IPS DF 19.7 (cell line): Measurements from ENCODE around the gene AGBL4.

Experiments
- DNase-seq: peaks from one replicate; pipeline ENCODE4 v3.0.0-alpha.2; 2013; ENCODE audit warnings: low read depth, low spot score

Gene AGBL4

DNA sequence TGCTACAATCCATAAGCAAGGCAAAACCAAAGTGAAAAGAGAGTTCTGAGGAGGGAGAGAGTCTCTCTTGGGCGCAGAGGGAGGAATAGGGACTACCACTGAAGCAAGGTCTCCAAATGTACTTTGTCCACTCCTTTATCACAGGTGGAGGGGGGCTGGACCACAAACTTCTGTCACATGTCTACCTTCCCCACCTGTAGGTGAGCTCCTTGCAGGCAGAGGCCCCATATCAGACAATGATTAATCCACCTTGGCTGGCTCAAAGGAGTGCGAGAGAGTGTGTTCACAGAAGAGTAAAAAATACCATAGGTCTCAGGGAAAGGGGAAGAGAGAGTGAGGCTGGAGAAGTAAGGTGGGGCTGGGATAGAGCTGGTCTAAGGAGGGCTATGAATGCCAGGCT lies 1251.5 kb downstream of the AGBL4 start:
- DNase-seq, result no peak

DNA sequence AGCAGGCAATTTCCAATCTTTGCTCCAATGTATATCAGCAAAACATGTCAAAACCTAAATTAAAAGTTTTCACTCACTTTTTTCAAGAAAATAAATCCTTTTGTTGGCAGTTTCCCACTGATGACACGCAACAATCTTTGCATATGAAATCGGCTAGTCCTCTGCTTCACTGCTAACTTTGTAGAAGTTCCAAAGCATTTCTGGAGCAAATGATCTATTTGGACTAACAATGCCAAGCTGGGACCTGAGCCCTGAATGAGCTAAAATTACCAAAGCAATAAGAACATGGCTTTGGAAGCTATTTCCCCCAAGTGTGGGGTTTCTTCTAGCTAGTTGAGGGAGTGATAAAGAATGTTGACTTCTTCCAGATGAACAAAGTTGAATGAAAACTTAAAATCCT lies 1252.2 kb downstream of the AGBL4 start:
- no peak for DNase-seq

DNA sequence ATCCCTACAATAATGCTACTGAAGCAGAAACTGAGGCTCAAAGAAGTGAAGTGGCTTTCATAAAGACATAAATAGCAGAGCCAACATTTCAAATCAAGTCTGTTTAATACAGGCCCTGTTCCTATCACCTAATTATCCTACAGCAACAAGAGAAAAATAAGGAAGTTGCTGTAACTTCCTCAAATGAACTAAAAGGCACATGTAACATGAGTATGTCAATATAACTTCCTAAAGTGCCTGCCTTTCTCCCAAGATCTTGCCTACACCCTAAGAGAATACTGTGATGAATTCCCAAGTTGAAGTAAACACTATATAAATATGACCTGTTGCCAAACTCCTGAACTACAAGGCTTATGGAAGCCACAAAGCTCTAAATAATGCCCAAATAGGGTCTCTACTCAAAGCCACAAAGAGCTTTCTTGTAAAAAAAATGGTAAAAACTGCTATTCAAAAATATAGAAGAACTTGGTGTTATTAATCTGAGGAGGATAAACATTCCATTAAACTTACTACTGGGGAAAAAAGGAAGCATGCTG lies 1255.7 kb downstream of the AGBL4 start:
- DNase-seq, result no peak

DNA sequence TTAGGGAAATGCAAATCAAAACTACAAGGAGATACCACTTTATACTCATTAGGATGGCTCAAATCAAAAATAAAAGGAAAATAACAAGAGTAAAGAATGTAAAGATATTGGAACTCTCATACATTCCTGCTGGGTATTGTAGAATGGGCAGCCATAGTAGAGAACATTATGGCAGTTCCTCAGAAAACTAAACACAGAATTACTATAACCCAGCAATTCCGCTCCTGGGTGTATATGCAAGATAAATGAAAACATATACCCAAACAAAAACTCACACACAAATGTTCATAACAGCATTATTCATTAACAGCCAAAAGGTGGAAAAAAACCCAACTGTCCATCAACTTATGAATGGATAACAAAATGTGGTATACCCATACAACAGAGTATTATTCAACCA lies 1258.4 kb downstream of the AGBL4 start:
- DNase-seq, result no peak

DNA sequence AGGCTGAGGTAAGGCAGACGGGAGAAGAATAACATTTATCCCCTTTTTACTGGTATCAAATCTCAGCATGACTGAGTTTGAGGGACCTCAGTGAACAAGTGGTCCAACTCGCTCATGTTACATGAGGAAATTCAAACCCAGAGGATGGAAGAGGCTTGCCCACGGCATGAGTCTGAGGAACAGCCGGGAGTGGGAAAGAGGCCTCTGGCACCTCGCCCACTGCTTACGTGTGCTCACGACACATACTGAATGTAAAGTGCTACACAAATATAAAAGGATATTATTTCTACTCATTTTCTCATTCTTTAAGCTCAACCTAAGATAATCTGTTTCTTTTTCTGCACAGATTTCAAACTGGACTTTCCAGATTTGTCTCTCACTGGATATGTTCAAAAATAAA lies 1261.8 kb downstream of the AGBL4 start:
- DNase-seq, result no peak

DNA sequence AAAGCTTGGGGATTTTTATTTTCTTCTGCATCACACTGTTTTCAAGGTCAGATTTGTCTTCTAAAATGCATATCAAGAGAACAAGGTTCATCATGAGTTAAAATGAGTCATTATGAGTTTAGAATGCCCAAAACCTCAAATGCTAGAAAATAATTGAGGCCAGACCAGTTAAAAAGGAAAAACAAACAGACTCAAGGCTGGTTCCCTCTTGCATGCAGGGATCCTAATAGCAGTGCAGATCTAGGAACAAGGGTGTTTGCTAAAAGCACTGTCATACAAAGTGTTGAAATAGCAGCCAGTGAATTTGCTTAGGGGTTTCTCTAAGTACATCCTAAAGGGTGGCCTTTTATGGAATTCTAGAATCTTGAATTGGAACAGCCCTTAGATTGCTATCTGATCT lies 1262.3 kb downstream of the AGBL4 start:
- DNase-seq, result no peak

DNA sequence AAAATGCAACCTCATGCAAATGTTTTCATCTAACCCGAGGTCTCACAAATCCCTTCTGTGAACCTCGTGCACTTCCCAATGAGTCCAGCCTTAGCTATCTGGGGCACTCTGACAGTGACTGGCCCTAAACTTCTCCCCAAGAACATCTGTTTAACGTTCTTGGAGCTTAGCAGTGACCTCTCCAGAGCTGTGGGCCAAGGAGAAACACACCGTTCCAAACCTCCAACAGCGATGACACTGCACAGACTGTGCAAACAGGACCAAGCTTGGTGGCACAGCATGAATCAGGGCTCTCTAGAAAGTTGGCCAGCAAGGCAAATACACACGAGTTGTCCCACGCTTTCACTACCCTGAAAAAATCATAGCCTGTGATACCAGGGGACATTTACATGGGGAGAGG lies 1262.9 kb downstream of the AGBL4 start:
- DNase-seq, result no peak

DNA sequence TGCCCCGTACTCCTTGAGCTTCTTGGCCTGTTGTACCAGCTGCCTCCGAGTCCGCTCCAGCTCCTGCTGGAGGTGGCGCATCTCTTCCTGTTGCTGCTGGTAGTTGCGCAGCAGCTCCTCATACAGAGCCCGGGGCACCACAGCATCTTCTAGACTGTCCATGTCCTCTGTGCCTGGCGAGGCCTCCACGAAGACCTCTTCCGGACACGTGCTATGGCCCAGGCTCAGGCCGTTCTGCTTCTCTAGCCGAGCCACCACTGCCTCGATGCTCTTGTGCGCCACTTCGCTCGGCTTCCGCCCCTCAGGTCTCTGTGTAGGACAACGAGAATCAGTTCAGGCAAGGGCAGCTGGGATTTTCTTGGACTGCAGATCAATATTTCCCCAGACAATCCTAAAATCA lies 1264.8 kb downstream of the AGBL4 start:
- DNase-seq, result no peak

DNA sequence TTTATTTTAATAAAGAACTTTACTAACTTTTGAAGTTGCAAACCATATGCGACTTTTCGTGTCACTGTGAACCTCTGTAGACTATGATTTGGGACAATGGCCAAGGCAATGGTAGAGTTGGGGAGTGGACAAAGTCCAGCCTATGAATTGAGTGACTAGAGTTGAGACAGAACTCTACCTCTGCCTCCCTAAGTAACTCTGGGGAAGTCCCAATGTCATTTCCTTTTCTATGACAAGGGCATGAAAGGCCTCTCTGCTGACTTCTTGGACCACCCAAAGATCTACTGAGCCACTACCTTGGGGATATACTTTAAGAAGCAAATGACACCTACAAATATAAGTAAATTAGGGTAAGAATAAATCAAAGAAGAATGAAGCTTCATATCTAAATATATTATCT lies 1266.4 kb downstream of the AGBL4 start:
- no peak for DNase-seq

DNA sequence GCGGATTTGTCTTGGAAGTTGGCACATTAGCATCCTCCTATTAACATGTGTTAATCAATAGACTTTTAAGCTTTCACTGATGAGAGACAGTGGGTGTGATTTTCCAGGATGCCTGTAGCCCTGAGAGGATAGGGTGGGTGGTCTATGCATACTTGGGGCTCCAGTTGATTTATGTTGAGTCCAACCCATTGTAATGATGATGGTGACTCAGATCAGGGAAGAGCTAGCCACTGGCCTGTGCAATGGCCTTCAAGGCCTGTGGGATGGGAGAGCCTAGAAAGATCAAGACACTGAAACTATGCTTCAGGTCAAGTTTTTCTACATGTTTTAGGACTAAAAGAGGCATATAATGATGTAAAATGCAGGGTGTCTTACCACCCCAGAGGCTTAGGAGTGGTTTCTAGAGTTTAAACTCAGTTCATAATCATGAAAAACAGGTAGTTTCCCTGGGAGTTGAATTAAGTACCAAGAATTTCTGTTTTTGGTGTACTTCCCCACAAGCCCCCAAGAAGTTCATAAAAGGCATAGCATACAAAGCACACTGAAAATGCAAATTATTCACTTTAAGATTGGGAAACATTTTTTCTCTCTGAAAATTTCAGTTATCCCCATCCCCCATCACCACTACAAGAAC lies 1267.0 kb downstream of the AGBL4 start:
- DNase-seq, result no peak

DNA sequence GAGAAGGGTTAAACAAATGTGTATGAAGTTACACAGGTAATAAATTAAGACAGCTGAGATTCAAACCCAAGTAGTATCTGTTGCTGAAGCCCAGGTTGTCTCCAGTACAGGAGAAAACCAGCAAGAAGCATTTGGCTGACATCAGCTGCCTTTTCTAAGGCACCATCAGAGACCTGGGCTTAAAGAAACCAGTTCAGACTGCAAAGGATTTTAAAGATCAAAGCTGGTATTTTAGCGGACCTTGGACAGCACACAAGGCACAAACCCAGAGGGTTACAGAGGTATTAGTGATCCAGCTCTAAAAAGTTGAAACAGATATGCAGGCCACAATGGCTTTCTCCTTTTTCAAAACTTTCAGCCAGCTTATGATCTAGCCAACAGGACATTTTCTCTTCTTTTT lies 1270.5 kb downstream of the AGBL4 start:
- DNase-seq, result no peak

DNA sequence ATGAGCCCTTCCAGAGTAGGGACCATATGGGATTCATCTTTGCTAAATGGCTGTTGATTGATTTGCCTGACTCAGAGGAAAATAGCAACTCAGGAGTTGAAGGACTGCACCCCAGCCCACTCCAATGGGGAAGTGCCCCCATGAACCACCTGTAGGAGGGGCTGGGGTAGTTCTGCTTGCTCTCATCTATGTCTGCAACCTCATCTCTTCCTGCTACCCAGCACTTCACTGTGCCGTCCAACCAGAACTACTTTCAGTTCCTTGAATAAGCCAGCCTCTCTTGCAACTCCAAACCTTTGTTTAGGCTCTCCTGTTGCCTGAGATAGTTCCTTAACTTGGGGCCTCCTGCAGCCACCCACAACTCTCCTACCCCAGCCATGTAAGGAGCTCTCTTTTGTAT lies 1273.6 kb downstream of the AGBL4 start:
- DNase-seq, result no peak

DNA sequence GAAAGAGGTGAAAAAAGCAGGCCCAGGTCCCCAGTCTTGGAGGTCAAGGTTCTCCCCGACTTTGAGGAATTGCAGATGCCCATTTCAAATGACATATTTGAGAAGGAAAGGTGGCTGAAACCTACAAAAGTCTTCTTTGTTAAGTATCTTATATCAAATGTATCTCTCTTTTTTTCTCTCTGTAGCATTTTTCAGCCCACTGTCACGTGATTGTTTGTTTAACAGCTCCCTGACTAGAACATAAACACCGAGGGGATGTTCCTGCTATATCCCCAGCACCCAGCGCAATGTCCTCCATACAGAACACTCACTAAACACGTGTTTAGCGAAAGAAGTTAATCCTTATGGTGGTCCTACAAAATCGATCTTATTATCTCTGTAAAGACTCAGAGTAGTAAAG lies 1274.7 kb downstream of the AGBL4 start:
- no peak for DNase-seq

DNA sequence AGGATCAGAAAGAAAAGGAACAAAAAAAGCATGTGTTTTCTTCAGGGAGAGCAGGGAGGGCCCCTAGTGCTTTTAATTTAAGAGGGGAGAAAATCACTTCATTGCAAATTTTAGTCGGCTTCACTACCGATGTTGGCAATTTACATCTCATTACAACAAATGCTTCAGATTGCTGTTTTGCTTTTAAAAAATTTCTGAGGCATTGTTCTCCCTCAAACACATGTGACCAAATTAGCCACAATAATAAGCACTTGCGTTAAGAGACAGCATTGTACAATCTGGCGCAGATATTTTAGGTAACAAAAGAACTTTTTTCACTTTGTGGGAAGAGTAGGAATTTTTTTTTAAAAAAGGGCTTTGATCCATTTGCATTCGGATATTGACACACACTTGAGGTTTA lies 1276.8 kb downstream of the AGBL4 start:
- DNase-seq, result no peak

DNA sequence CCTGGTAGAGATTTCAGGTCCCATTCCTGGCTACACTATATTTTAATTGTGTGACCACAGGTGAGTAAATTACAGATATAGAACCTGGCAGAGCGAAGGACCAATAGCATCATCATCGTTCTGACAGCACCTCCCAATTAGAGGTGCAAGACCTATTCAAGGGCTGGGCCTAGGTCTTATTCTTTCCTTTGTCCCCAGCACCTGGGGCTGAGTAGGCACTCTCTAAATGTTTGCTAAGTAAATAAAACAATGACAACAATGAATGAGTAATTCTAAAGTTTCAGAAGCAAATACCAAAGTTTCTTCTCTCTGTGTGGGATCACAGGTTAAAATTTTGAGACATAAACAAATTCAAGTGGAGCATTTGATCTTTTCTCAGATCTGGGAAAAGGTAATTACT lies 1279.7 kb downstream of the AGBL4 start:
- DNase-seq, result no peak

DNA sequence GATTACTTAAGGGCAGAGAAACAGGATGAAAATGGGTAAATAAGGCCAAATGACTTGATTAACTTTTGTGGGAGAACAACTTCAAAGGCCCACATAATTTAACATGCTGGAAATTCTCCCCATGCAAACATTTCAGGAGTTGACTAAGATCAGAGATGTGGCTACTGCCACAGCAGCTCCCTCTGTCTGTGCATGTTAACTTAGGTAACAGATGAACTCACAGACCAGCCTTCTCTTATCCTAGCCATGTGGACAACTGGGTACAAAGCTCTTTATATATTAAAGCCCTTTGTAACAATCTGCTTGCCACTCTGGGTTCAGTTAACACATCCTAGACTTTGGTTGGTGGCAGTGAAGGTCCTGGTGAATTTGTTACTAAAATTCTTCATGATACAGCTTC lies 1280.3 kb downstream of the AGBL4 start:
- no peak for DNase-seq

DNA sequence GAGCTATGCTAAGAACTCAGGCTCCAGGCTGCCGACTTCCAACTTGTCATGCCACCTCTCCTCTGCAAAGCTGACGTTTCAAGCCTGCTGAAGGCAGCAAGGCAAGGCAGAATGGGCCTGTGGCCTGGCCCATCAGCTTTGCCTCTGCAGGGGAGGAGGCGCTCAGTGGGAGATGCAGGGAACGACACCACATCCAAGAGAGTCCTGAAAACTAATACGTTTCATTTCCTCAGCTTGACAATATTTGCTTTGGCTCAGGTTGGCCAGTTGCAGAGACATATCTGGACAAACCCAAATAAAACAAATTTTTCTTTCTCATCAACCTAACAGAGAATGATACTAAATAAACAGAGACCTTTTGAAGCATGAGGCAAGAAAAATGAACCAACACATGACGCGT lies 1282.4 kb downstream of the AGBL4 start:
- no peak for DNase-seq

DNA sequence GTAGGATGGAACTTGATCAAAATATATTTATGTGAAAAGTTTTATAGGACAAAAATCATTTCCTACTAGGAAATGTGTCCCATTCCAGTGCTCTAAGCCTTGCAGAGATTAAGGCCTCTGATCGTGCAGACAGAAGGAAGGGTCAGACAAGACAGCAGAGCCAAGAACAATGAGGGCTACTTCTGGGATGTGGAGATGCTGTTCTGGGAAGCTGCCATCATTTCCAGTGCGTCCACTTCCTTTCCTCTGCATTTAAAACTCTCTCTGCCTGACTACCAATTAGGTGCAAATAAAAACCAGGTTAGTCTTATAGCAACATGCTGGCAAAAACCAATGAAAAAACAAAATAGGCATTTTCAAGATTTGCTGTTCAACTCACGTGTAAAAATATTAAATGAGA lies 1283.1 kb downstream of the AGBL4 start:
- DNase-seq, result no peak

DNA sequence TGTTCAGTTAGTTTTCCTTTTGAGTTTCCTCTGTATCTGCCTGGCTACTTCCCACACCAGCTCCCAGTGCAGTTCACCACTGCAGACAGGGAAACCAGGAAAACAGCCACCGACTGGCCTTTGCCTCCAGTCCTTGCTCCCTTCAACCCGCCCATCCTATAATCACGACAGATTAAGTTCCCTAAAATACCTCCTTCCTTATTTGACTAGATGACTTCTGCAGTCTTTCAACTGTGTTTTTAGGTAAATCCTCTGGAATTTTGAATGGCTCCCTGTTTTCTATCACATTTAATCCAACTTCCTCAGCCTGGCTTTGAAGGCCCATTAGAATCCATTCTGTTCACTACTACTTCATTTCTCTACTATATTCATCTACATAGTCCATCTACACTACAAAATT lies 1284.7 kb downstream of the AGBL4 start:
- DNase-seq, result no peak

DNA sequence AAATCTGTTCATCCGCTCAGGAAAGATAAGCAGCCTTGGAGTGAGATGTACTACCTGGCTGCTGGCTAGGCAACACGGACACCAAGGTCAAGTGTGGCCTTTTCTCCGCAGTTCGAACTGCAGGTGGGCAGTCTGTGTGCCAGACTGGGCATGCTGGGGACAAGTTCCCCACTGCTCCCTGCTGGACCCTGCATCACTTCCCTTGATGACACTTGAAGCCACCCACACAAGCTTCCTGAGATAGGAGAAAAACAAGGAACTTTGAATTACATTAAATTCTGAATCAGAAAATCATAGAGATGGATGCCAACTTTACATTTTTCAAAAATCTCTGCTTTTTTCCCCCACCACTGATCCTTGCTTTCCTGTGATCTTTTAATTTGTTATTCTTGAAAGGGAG lies 1285.4 kb downstream of the AGBL4 start:
- no peak for DNase-seq

DNA sequence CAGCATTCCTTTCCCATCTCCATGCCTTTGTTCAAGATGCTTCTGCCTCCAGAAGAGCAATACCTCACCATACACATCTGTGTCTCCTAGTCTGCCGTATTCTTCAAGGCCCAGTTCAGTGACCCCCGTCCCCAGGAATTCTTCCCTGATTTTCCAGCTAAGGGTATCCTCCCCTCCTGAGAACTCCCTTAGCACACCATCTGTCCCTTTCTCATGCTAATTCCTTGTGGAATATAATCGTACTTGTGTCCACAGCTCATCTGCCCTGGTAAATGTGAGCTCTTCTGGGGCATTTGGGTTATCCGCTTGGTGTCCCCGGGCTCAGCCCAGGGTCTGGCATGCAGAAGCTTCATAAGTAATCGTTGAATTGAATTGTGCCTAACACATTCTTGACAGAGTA lies 1288.0 kb downstream of the AGBL4 start:
- no peak for DNase-seq

DNA sequence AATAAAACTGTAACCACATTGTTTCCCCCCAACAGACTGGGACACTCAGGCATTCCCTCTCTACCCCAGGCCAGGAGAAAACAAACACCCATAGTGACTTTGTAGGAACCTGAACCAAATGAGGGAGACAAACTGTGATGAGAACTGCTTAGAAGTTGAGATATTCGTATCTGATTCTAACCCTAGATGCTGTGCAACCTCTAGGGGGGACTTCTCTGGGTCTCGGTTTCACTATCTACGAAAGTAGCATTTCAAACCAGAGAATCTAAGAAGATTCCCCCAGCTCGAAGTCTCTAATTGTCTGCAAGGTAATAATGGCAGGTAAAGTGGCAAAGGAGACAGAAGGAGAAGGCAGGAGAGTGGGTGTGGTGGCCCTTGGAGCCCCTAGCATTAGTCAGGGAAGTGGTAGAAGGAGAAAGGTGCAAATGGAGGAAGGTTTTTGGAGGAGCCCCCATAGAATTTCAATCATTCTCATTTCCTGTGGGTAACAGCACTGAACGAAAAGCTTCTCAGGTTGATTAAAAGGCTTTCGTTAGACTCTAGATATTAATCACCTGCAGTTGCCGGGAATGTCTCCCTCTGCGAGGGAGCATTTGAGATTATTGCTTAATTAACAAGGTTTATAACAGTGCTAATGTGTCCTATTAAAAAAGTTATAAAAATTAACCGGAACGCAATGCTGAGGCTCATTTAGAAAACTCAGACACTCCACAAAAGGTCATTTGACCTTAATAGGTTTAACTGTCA lies 1293.4 kb downstream of the AGBL4 start:
- DNase-seq, result no peak

DNA sequence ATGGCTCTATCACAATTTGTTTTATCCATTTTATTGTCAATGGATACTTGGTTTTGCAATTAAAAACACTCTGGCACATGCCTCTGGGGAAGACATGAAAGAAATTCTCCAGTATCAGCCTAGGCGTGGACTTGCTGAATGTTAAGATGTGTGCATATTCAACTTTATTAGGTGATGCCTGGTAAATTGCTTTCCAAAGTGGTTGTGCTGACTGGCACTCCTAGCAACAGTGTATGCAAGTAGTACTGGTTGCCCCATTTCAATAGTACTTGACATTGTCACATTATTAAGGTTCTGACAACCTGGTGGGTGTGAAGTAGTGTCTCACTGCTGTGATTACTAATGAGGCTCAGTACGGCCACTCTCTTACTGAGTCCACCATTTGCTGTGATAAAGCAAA lies 1295.2 kb downstream of the AGBL4 start:
- no peak for DNase-seq
